Endothelial cell of hepatic sinusoid (primary cell): ENCODE results near the gene LCP1.

Source experiments
- in situ Hi-C: cut with HindIII; loops from 2 replicates; pipeline ENCODE4 v1.10.0; 2017; ENCODE audit warnings: low sequenced_read_pairs

The LCP1 gene

GRCh38 chr13:46103037-46103436, 78.9 kb downstream of the LCP1 start:
- in situ Hi-C loops: no loop called here

GRCh38 chr13:46102255-46102605, 79.7 kb downstream of the LCP1 start:
- in situ Hi-C loops: no loop called here

DNA sequence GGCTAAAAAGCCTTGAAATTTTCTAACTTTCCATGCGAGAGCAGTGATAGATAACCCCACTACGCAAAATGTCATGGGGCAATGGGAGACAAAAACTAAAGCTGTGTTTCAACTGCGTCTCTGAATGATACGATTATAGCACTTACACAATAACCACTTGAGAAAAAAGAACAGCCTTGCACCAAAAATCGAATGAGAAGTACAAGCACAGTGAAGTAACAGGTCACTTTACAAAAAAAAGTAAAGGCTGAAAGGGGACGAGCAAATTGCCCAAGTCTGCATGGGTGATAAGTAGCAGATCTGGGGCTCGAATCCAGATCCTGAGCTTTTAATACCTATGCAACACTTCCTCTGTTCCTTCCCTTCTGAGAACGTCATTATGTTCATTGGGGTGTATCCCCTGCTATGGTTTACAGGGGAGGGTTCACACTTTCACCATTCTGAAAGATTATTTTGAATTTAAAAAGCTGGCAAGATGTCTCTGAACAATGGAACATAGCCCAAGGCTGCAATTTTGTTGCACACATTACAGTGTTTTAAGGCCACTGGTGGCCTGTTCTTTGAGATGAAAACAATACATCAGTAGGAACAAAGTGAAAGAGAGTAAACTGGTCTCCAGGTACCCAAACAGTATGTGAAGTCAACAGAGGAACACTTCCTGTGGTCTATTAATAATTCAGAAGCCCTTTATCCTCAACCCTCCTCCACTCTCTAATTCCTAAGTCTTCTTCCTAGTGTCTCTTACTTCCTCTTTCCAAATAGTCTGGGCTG, 80.3 kb downstream of the LCP1 start:
- in situ Hi-C loops: no loop called here

GRCh38 chr13:46101002-46101401, 81.0 kb downstream of the LCP1 start:
- in situ Hi-C loops: no loop called here

- in situ Hi-C loops: no loop called here
These were observed 81.7 kb downstream of the LCP1 start for GRCh38 chr13:46100191-46100815.

DNA sequence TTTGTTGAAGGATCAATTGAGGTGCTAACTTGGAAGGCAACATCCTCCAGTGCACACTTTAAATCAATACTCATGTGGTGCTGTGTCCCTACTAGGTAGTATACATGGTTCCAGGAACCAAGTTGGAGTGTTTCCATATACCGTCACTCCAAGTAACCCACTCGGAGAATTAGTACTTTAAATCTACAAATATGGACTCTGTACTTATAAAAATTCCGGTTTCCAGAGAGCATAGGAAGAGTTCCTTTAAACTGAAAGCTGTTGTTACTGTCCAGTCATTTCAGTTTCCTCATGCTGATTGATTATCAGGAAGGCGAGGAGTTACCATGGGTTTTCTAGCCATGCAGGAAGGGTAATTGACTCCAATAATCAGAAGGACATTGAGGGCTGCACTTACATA, 84.3 kb downstream of the LCP1 start:
- in situ Hi-C loops: loop anchor here (5.0 kb wide), 1 partner anchor 45 kb away; the partner anchor contains the start of gene ZC3H13

DNA sequence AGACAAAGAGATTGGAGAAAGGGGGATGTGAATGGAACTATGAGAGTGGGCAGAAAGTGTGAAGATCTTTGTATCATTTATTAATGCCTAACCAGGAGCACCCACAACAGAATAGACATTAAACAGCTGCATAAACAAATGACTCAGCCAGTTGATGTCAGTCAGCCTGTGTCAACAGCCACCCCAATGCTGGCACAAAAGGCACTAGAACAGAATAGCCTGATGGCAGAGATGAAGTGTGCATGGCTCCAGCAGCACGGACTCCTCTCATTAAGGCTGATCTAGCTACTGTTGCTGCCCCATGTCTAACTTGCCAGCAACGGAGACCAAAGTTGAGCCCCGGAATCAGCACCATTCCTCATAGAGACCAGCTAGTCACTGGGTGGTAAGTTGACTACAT, 85.0 kb downstream of the LCP1 start:
- in situ Hi-C loops: loop anchor here (5.0 kb wide), 1 partner anchor 45 kb away; the partner anchor contains the start of gene ZC3H13

GRCh38 chr13:46094478-46094877, 87.5 kb downstream of the LCP1 start:
- in situ Hi-C loops: no loop called here

- in situ Hi-C loops: no loop called here
These were observed 93.0 kb downstream of the LCP1 start for GRCh38 chr13:46088821-46089562.

DNA sequence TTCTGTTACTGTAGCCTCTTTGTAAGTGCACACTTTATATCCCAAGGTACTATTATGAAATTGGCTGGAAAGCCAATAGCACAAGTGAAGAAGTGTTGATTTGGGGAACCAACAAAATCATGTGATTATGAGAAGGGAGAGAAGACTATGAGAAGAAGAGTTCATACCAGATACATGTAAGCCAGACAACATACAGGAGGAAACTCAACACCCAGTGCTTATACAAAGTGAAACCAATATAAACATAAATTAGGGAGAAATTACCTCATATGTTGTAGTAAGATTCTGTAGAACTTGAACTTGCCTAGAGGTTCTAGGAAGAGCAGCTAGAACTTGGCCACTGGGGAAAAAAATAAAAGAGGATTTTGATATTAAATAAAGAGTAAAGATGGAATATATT, 94.5 kb downstream of the LCP1 start:
- in situ Hi-C loops: no loop called here

DNA sequence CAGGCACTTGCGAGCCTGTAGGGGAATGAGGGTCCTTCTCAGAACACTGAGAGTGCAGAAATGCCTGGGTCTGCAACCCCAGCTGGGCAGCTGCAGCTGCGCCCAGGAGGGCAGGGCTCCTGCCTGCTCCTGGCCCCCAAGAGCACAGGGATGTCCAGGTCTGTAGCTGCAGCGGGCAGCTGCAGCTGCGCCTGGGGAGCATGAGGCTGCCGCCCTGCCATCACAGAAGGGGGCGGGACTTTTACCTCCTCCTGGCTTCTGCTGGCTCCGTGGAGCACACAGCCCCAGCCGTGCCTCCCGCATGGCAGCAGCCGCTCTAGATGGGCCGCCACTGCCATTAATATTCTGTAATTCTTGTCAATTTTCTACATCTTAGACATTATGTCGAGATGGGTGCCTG, 95.0 kb downstream of the LCP1 start:
- in situ Hi-C loops: no loop called here

DNA sequence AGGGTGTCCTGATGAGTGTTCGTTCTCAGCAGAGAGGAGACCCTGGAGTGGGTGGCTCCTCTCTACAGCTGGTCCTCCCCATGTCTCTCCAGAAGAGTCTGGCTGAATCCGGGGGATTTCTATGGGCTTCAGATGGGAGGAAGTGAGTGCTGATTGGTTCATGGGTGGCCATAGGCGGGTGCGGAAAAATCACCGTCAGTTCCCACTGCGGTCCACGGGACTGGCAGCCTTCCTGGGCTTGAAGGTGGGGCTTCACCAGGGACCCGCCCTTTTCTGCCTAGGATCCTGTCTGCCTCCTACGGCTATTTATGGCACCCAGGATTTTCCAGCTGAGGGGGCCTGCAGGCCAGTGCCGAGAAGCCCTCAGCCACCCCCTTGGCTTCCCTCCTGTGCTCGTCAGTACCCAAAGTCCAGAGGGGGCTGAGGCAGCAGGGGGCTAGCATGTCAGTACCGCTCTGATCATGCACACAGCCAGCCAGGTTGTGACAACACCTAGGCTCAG, 95.5 kb downstream of the LCP1 start:
- in situ Hi-C loops: no loop called here

DNA sequence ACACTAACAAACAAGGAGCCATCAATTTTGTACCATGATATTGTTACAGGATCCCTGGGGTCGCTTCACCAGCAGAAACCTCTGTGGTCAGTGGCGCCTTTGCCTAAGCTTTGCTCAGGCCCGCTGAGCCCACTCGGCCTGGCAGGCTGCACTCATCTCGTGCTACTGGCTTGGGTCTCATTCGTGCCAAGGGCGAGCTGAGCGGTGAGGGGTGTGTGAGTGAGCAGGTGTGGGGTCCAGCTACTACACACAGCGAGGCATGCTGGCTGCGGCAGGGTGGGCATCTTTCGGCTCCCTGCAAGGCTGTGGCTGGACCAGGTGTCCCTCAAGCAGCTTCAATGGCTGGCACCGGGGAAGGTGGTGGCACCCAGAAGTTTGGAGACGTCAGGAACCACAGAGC, 96.2 kb downstream of the LCP1 start:
- in situ Hi-C loops: no loop called here

GRCh38 chr13:46082324-46082723, 99.7 kb downstream of the LCP1 start:
- in situ Hi-C loops: no loop called here

DNA sequence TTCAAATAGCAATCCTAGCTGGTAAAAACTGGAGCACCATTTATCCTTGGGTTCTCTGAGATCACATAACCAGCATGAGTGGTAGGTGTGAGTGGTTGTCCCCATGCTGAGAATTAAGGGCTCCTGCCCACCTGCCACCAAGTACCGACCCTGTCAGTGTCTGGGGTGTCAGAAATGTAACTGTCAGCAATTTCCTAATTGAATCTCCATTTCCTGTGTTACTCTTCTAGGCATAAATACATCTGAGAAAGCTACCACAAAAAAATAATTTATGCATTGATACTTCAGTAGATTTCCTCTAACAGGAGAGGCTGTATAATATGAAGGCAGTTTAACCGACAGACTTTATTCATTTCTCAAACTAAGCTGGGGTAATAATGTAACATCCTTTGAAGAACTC, 102.2 kb downstream of the LCP1 start:
- in situ Hi-C loops: no loop called here

DNA sequence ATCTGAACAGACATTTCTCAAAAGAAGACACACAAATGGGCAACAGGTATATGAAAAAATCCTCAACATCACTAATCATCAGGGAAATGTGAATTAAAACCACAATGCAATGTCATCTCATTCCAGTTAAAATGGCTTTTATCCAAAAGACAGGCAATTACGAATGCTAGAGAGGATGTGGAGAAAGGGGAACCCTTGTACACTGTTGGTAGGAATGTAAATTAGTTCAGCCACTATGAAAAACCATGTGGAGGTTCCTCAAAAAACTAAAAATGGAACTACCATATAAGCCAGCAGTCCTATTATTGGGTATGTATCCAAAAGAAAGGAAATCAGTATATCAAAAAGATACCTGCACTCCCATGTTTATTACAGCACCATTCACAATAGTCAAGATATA, 104.7 kb downstream of the LCP1 start:
- in situ Hi-C loops: no loop called here

- in situ Hi-C loops: no loop called here
These were observed 105.2 kb downstream of the LCP1 start for GRCh38 chr13:46076827-46077226.
